PC-9 (cell line): ENCODE measurements around the gene CES3. TPM values are rescaled to one million over a fixed set of nuclear protein-coding genes. Genes with fewer than 3 reads are reported as not detected.

Experiments
- BruUV-seq: library from RNA; stranded (reverse); fragments of 400-500 nt; replicated peaks from 2 replicates; lab custom pipeline; 2021; lab: Mats Ljungman, UMichigan
- CTCF ChIA-PET: fragments of 300-600 bp; sonication (Branson Sonifier 250); formaldehyde crosslinking; loops from one replicate; lab custom pipeline; 2022; ENCODE audit warnings: antibody characterized with exemption; lab: Charles Lee
- POLR2A ChIA-PET: fragments of 300-600 bp; sonication (Branson Sonifier 250); formaldehyde crosslinking; loops from one replicate; lab custom pipeline; 2022; ENCODE audit warnings: antibody characterized with exemption; ENCODE audit not compliant: unreplicated experiment; lab: Charles Lee
- DNase-seq, 2 experiments: peaks; one replicate each; pipeline versions ENCODE4 v3.0.0 to v3.0.0-alpha.2; 2015 to 2022; ENCODE audit warnings: mixed read lengths in 1 of 2
- H2AFZ ChIP-seq: fragments of 200-600 bp; sonication (generic); 2 replicates; pipeline ENCODE4 v1.8.1; 2017; ENCODE audit warnings: antibody characterized with exemption
- H3F3A ChIP-seq: fragments of 200-600 bp; sonication (generic); 2 replicates; pipeline ENCODE4 v1.8.1; 2017; ENCODE audit warnings: antibody characterized with exemption, mild to moderate bottlenecking, low read depth; ENCODE audit not compliant: insufficient read depth
- H3K27ac ChIP-seq: fragments of 200-600 bp; sonication (generic); 2 replicates; pipeline ENCODE4 v1.6.1; 2016; ENCODE audit warnings: mixed run types
- H3K27me3 ChIP-seq: fragments of 200-600 bp; sonication (generic); 2 replicates; pipeline ENCODE4 v1.6.1; 2016; ENCODE audit warnings: low read depth, mixed run types; ENCODE audit not compliant: insufficient read depth
- H3K36me3 ChIP-seq: fragments of 200-600 bp; sonication (generic); 2 replicates; pipeline ENCODE4 v1.6.1; 2016; ENCODE audit warnings: low read depth, mixed run types
- H3K4me1 ChIP-seq: fragments of 200-600 bp; sonication (generic); replicated peaks from 2 replicates; pipeline ENCODE4 v1.6.1; 2016; ENCODE audit warnings: mixed run types; ENCODE audit not compliant: insufficient read depth
- H3K4me2 ChIP-seq: fragments of 200-600 bp; sonication (generic); 2 replicates; pipeline ENCODE4 v1.6.1; 2017; ENCODE audit warnings: mixed run types
- H3K4me3 ChIP-seq: fragments of 200-600 bp; sonication (generic); 2 replicates; pipeline ENCODE4 v1.6.1; 2016; ENCODE audit warnings: mixed run types
- H3K79me2 ChIP-seq: fragments of 200-600 bp; sonication (generic); 2 replicates; pipeline ENCODE4 v1.6.1; 2017; ENCODE audit warnings: low read depth, mixed run types
- H3K9me2 ChIP-seq: fragments of 200-600 bp; sonication (generic); 2 replicates; pipeline ENCODE4 v1.8.1; 2017; ENCODE audit warnings: mild to moderate bottlenecking; ENCODE audit not compliant: insufficient read depth
- H3K9me3 ChIP-seq: fragments of 200-600 bp; sonication (generic); 2 replicates; pipeline ENCODE4 v1.8.1; 2016; ENCODE audit warnings: low read depth; ENCODE audit not compliant: insufficient read depth
- H4K20me1 ChIP-seq: fragments of 200-600 bp; sonication (generic); 2 replicates; pipeline ENCODE4 v1.8.1; 2017; ENCODE audit not compliant: insufficient read depth
- CTCF ChIP-seq: fragments of 200-600 bp; sonication (generic); conservative IDR thresholded peaks from 2 replicates; pipeline ENCODE4 v1.6.1; 2017; ENCODE audit warnings: mixed run types, antibody characterized with exemption, mild to moderate bottlenecking, moderate library complexity
- EZH2 ChIP-seq: fragments of 200-600 bp; sonication (generic); IDR thresholded peaks from 2 replicates; pipeline ENCODE4 v1.8.0; 2017; ENCODE audit warnings: antibody characterized with exemption, low read depth
- intact Hi-C: fragments of 100-400 bp; cut with micrococcal nuclease; formaldehyde crosslinking; loops from one replicate; pipeline ENCODE4 v1.10.0; 2022; ENCODE audit not compliant: unreplicated experiment
- total RNA-seq: library from RNA; stranded (reverse); gene quantifications from 2 replicates; pipeline ENCODE4 v1.2.3, GENCODE V29; 2021

CES3 gene
- total RNA-seq, 1 experiment from 2014 or later, result 9.1 TPM

- intact Hi-C loops, result loop anchor here (5.0 kb wide), 1 partner anchor 542 kb away; no protein-coding TSS in a partner anchor
- Histone ChIP-seq H2AFZ (no peak overlapping the region), H3K4me3 (no peak overlapping the region), H3K27me3 (no peaks in the 10 kb centered on the region), H4K20me1 (no peaks in the 10 kb centered on the region), H3K27ac (no peak overlapping the region), H3K4me1 (no peaks in the 10 kb centered on the region), H3K9me3 (no peaks in the 10 kb centered on the region), H3K9me2 (no peaks in the 10 kb centered on the region), H3K4me2 (no peak overlapping the region), H3F3A (peaks cover 14% of the 10 kb centered on the region; the same call in 1 of the 2 replicates), H3K36me3 (no peaks in the 10 kb centered on the region), H3K79me2 (no peaks in the 10 kb centered on the region)
- POLR2A ChIA-PET, result interaction anchor here (0.6 kb wide), 1 partner anchor 263 kb away, joined by 11 read pairs; no protein-coding TSS in a partner anchor
- CTCF ChIA-PET, result interaction anchor here (0.6 kb wide), 1 partner anchor 101 kb away, joined by 3 read pairs; no protein-coding TSS in a partner anchor
- no TSS peak for BruUV-seq
- DNase-seq, result no peak
- TF ChIP-seq CTCF, result no peak
- no peak for TF ChIP-seq EZH2
These were observed 11.6 kb upstream of the CES3 start for GRCh38 chr16:66949472-66949871.

GRCh38 chr16:66950437-66950836 lies 10.6 kb upstream of the CES3 start:
- POLR2A ChIA-PET, result no interaction called here
- BruUV-seq, result no TSS peak
- Histone ChIP-seq H3K9me2 (no peaks in the 10 kb centered on the region), H3K4me1 (no peaks in the 10 kb centered on the region), H3K27ac (no peak overlapping the region), H3K79me2 (no peaks in the 10 kb centered on the region), H3K4me3 (no peak overlapping the region), H3K9me3 (no peaks in the 10 kb centered on the region), H3K27me3 (no peaks in the 10 kb centered on the region), H3K36me3 (no peaks in the 10 kb centered on the region), H3F3A (peaks cover 10% of the 10 kb centered on the region; the same call in 1 of the 2 replicates), H3K4me2 (no peak overlapping the region), H2AFZ (no peak overlapping the region), H4K20me1 (no peaks in the 10 kb centered on the region)
- TF ChIP-seq CTCF, result no peak
- no peak for TF ChIP-seq EZH2
- CTCF ChIA-PET, result interaction anchor here (0.6 kb wide), 1 partner anchor 262 kb away, joined by 5 read pairs; no protein-coding TSS in a partner anchor
- intact Hi-C loops, result no loop called here
- no peak for DNase-seq

GRCh38 chr16:66950971-66951790 lies 9.9 kb upstream of the CES3 start:
- no peaks in the 10 kb centered on the region for H3K79me2 ChIP-seq
- H2AFZ ChIP-seq, result no peak overlapping the region
- CTCF ChIA-PET, result interaction anchor here (0.6 to 0.7 kb wide), 2 partner anchors 83 to 261 kb away, joined by 5 to 7 read pairs; no protein-coding TSS in a partner anchor
- H3K4me3 ChIP-seq, result no peak overlapping the region
- intact Hi-C loops, result no loop called here
- POLR2A ChIA-PET, result no interaction called here
- no peak overlapping the region for H3K4me2 ChIP-seq
- H3K9me3 ChIP-seq, result no peaks in the 10 kb centered on the region
- peaks cover 10% of the 10 kb centered on the region; the same call in 1 of the 2 replicates for H3F3A ChIP-seq
- TF ChIP-seq CTCF (no peak), EZH2 (no peak)
- no peaks in the 10 kb centered on the region for H4K20me1 ChIP-seq
- H3K27ac ChIP-seq, result no peak overlapping the region
- no peak for DNase-seq
- H3K27me3 ChIP-seq, result no peaks in the 10 kb centered on the region
- H3K4me1 ChIP-seq, result no peaks in the 10 kb centered on the region
- BruUV-seq, result no TSS peak
- H3K36me3 ChIP-seq, result no peaks in the 10 kb centered on the region
- no peaks in the 10 kb centered on the region for H3K9me2 ChIP-seq
